ENCODE measurements around the gene DNMT1.

Gene DNMT1

DNA sequence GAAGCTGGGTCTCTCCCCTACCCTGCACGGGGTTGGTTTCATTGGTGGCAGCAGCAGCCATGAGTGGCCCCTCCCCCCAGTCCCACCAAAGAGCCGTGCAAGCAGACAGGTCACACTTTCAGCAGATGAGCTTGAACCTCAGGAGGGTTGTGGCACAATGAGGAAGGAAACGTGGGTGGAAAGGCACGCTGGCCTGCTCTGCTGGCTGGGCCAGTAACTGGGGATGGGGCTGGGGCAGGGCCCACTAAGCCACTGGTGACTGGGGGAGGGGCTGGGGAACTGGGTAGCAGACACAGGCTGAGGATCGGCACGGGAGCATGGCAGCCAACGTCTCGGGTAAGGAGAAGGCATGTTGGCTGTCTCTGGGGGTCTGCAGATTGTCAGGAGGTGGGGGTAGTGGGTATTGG lies 83.3 kb downstream of the DNMT1 start, which contains the start of gene P2RY11:
Gene P2RY11, plus strand, starts transcription at position 289 of the 407 bp plus-strand sequence. Its CDS starts 29 bp downstream, at position 318.
- DNase-seq: no peak

GRCh38 chr19:10110972-10111317 lies 83.8 kb downstream of the DNMT1 start:
- no peak for DNase-seq

DNA sequence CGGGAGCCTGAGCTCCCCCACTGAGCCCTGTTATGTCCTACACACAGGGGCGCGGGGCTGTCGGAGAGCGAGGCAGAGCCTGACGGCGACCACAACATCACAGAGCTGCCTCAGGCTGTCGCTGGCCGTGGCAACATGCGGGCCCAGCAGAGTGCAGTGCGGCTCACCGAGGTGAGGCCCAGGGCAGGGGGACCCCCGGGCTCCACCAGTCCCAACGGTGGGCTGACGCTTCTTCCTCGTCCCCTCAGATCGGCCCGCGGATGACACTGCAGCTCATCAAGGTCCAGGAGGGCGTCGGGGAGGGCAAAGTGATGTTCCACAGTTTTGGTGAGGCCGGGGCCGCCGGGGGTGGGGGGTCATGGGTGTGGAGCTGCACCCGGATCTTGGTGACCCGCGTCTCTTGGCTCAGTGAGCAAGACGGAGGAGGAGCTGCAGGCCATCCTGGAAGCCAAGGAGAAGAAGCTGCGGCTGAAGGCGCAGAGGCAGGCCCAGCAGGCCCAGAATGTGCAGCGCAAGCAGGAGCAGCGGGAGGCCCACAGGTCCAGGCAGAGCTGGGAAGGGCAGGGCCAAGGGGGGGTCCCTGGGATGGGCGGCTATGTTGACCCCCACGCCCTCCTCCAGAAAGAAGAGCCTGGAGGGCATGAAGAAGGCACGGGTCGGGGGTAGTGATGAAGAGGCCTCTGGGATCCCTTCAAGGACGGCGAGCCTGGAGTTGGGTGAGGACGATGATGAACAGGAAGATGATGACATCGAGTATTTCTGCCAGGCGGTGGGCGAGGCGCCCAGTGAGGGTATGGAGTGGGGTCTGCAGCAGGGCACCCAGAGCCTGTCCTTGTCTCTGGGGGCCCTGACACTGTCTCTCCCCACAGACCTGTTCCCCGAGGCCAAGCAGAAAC lies 84.4 kb downstream of the DNMT1 start:
- no peak for DNase-seq

- DNase-seq: no peak
Measured at GRCh38 chr19:10109528-10109927, 85.2 kb downstream of the DNMT1 start.

DNA sequence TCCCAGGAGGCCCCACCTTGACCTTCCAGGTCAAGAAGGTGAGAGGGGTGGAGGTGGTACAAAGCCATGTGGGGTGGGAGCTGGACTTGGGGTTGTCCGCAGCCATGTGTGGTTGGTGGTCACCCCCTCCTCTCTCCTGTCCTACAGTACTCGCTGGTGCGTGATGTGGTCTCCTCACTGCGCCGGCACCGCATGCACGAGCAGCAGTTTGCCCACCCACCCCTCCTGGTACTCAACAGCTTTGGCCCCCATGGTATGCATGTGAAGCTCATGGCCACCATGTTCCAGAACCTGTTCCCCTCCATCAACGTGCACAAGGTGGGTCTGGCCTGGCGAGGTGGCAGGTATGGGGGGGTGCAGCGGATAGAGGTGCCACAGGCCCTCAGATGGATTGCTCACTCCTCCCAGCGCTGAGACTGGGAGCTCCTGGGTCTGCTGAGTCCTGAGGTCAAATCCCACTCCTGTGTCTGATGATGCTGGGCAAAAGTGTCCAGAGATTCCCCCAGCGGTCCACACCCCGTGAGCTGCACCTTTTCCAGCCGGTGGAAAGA lies 86.9 kb downstream of the DNMT1 start:
- DNase-seq: no peak

GRCh38 chr19:10107254-10107653 lies 87.5 kb downstream of the DNMT1 start:
- no peak for DNase-seq

GRCh38 chr19:10106100-10106936 lies 88.4 kb downstream of the DNMT1 start, which contains the start of gene PPAN:
Gene PPAN (plus strand): TSS chr19:10106362. CDS start chr19:10106395, 33 bp downstream.
- DNase-seq: peak; percentile 87 to 98 (median 92)

DNA sequence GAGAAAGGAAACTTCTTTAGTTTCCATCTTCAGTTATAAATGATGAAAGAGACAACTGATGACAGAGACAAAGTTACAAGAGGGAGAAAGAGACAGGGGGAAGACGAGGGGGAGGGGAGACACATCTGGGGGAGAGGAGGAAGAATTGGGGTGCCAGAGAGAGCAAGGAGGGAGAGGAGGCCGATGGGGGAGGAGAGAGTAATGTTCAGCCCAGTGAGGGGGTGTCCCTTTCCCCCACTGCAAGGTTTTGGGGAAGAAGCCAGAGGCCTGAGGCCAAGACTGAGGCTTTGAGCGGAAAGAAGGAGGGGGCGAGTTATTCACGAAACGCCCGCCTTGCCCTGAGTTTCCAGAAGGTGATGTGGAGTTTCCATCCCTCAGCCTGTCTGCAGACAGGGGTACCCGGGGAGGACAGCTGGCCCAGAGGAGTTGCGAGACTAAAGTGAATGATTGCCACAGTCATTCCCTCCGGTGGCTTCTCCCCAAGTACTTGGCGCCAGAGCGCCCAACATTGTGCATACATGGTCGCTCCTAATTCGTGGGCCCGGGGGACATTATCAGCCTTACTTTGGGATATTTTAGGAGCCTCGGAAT lies 89.1 kb downstream of the DNMT1 start:
- DNase-seq: peak in 2 of 4 experiments; percentile 63

- DNase-seq: peak in 3 of 4 experiments; percentile 34 to 47 (median 37)
Measured at GRCh38 chr19:10104665-10105508, 89.9 kb downstream of the DNMT1 start.

DNA sequence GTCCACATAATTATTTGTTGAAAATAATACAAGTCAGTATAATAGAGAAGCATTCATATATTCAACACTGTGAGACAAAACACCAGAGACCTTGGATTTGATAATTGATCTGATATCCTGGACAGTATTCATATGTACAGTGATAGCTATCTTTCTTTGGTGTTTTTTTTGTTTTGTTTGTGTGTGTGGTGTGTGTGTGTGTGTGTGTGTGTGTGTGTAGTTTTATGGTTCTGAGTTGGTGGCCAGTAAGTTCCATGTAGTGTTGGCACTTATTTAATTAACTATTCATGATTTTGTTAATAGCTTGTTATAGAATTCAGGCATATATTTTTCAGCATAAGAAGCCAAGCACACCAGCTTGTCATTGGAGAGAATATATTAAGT lies 90.6 kb downstream of the DNMT1 start:
- DNase-seq: no peak

- DNase-seq: no peak
Measured at GRCh38 chr19:10102787-10103236, 91.9 kb downstream of the DNMT1 start.

- DNase-seq: no peak
Measured at GRCh38 chr19:10100163-10100785, 94.5 kb downstream of the DNMT1 start.

GRCh38 chr19:10096615-10096963 lies 98.2 kb downstream of the DNMT1 start:
- peak in 1 of 4 experiments; percentile 52 for DNase-seq

GRCh38 chr19:10095948-10096614 lies 98.7 kb downstream of the DNMT1 start:
- DNase-seq: peak; percentile 71 to 85 (median 82)

DNA sequence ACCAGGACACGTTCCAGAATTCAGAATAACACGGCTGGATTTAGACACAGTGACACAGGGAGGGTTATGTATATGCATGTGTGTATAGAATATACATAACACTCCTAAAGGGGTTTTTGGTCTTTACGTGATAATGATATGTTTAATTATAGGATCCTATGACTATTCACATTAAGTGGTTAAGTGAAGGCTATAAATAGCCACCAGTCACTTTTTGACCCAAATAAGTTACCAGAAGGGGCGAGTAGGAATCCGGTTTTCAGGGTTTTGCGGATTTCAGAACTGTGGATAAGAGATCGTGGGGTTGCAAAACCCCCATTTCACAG lies 99.2 kb downstream of the DNMT1 start:
- no peak for DNase-seq

DNA sequence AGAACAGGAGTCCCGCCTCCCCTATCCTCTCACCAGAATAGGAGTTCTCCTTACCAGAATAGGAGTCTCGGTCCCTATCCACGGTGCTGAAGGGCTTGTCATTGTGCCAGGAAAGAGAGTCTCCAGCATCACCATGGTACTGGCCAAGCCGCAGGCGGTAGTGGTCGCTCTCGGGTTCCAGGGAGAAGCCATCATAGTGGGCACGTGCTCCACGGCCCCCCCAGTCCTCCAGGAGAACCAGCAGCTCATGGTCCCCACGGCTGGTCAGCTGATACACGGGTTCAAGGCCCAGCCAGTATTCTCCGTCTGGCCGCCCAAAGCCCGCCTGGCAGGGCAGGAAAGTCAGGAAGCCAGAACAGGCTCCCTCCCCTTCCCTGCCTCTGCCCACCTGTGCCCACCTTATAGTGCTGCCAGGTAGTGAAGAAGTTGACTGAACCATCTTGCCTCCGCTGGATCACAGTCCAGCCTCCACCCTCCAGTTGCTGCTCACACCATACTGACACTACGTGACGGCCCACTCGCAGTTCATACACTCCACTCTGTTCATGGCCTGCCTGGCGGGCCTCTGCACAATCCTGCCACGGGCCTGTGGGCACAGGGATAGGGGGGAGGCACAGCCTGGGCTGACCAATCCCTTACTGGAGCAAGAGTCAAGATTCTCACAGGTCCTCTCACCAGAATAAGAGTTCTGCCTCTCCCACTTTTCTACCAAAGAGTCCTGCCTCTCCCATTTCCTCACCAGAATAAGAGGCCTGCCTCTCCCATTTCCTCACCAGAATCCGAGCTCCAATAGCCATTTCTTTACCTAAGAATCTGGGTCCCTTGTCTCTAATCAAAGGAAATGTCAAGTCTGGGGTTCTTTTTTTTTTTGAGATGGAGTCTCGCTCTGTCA lies 101.2 kb downstream of the DNMT1 start:
- DNase-seq: no peak

DNA sequence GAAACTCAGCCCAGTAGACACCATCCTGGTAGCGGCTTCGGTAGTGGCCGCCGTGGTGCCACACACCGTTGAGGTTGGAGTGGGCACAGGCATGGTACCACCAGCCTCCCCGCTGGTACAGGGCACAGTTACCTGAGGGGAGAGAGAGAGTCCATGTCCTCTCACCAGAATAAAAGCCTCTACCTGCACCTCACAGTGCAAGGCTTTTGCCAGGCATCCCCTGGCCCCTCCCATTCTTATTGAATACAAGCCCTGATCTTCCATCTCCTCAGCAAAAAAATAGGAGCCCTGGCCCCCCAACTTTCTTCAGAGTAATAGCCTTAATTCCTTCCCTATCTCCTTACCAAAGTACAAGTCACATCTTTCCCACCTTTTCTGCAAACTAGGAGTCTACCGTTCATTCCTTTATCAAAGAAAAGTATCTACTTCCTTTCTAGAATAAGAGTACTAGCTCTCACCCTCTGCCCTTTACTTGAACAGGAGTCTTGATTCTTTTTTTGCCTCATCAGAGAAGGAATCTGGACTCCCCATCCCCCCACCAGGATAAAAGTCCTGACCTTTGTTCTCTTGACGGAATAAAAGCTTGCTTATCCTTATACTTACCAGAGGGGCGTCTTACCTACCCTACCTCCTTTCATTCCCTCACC lies 102.0 kb downstream of the DNMT1 start:
- DNase-seq: no peak

- DNase-seq: no peak
Measured at GRCh38 chr19:10091895-10092641, 102.7 kb downstream of the DNMT1 start.

GRCh38 chr19:10091370-10091687 lies 103.4 kb downstream of the DNMT1 start:
- DNase-seq: no peak

All from activated CD4-positive, CD25-positive, alpha-beta regulatory T cell (primary cell).